Activated T-helper 2 cell treated with anti-CD3 and anti-CD28 coated beads, Interferon-gamma antibody, Interleukin-2, Interleukin-4, amounts not matched to agents 10 μg/mL and 5 μg/mL and 100 μg/mL, durations not matched to agents 14 hours and 24 hours and 36 hours (primary cell): ENCODE data around the gene SLC22A5. TPM values are rescaled to one million over a fixed set of nuclear protein-coding genes. Genes with fewer than 3 reads are reported as not detected.
"Not testable (repeated sequence)": the region's sequence is repeated elsewhere in the genome, so short reads cannot be mapped to it uniquely, and the experiment has no call there.

ENCODE experiments used
- DNase-seq: peaks from one replicate; pipeline ENCODE4 v3.0.0; 2021; ENCODE audit warnings: low spot score
- H3K27ac Mint-ChIP-seq: one replicate; pipeline ENCODE4 v1.8.0; 2021; ENCODE audit warnings: mixed read lengths
- H3K27me3 Mint-ChIP-seq: one replicate; pipeline ENCODE4 v1.8.0; 2021; ENCODE audit warnings: low read depth, mixed read lengths
- H3K36me3 Mint-ChIP-seq: one replicate; pipeline ENCODE4 v1.8.0; 2021; ENCODE audit warnings: low read depth, mixed read lengths
- H3K4me1 Mint-ChIP-seq: one replicate; pipeline ENCODE4 v1.8.0; 2021; ENCODE audit warnings: low read depth, mixed read lengths
- H3K4me3 Mint-ChIP-seq: one replicate; pipeline ENCODE4 v1.8.0; 2021; ENCODE audit warnings: low read depth, mild to moderate bottlenecking, moderate library complexity, mixed read lengths
- H3K9me3 Mint-ChIP-seq: one replicate; pipeline ENCODE4 v1.8.0; 2021; ENCODE audit warnings: mixed read lengths
- intact Hi-C: fragments of 100-400 bp; cut with micrococcal nuclease; formaldehyde crosslinking; loops from one replicate; pipeline ENCODE4 v1.15.1; 2023
- total RNA-seq: library from RNA; stranded (reverse); gene quantifications from 2 replicates; pipeline ENCODE4 v1.2.3, GENCODE V29; 2022

The SLC22A5 gene
- total RNA-seq, 1 donor from 2014 or later: 4.8 TPM

DNA sequence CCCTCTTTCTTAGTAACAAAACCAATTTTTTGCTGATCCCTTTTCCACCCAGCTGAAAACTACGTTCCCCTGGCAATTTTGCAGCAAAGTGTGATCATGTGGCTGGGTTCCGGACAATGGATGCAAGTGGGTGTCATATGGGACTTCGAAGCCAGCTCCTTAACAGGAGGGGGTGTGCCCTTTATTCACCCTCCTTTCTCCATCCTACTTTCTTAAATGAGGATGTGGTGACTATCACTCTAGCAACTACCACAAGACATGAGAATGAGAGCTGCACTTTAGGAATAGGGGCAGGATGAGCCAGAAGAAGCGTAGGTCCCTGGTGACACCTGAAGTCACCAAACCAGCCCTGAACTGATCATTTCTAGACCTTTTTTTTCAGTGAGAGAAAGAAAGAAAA, 62.1 kb downstream of the SLC22A5 start:
- intact Hi-C loops: no loop called here
- H3K4me1 Mint-ChIP-seq: peaks cover 84% of the 10 kb centered on the region
- no peaks in the 10 kb centered on the region for H3K9me3 Mint-ChIP-seq
- peaks cover 63% of the 10 kb centered on the region for H3K36me3 Mint-ChIP-seq
- no peak for DNase-seq
- H3K4me3 Mint-ChIP-seq: no peak overlapping the region
- H3K27ac Mint-ChIP-seq: peak overlapping the region; percentile 36
- H3K27me3 Mint-ChIP-seq: no peaks in the 10 kb centered on the region

DNA sequence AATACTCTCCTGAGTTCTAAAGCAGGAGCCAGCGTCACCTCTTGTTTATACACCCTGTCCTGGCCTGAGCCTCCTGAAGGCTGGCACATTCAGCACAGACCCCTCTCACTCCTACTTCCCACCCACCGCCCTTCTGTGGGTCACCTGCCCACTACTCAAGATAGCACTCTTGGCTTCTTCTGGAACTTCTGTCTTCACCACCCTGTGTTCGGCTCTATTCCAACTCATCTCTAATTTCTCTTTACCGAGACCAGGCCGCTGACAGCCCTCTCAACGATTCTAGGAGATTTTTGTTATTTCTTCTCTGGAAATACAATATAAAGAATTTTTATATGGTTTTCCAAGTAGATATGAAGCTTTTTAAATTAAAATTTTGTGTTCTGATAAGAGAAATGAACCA, 63.6 kb downstream of the SLC22A5 start:
- Mint-ChIP-seq H3K4me1 (peaks cover 84% of the 10 kb centered on the region), H3K27ac (peak overlapping the region; percentile 43), H3K36me3 (peaks cover 63% of the 10 kb centered on the region), H3K9me3 (no peaks in the 10 kb centered on the region), H3K4me3 (no peak overlapping the region), H3K27me3 (no peaks in the 10 kb centered on the region)
- no peak for DNase-seq
- intact Hi-C loops: no loop called here

DNA sequence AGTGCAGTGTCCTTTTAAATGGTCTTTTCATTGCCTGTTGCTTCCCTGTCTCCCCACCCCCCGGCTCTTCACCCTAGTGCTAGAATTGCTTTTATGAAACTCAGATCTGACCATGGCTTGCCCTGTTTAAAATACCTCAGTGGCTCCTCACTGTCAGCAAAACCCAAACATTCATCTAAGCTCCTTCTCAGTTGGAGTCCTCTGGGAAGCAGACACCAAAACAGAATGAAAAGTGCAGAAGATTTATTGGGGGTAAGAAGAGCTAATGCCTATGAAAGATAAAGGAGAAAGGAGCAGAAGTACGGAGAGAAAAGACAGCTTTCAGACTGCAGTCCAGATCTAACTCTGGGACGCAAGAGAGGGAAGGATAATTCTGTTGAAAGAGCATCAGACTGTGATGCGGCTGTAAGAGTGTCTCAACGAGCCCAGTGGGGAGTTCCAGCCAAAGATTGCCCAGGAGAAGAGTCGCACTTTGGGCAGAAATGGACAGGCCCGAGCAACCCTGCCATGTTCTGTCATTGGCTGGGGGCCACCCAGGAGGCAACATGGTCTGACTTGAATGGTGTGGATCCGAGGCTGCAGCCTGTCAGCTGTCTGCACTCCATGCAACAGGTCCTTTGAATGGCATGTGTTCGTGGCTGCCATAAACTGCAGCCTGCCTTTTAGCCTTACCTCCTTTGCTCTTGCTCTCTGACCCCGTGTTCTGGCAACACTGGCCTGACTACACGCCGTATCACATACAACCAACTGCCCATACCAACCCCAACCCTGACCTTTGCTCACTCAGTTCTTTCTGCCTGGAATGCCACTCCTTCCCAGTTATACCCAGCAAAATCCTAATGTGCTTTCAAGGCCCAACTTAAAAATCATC, 65.1 kb downstream of the SLC22A5 start:
- H3K4me3 Mint-ChIP-seq: no peak overlapping the region
- no peak for DNase-seq
- H3K27ac Mint-ChIP-seq: peak overlapping the region; percentile 1
- H3K36me3 Mint-ChIP-seq: peaks cover 61% of the 10 kb centered on the region
- H3K9me3 Mint-ChIP-seq: no peaks in the 10 kb centered on the region
- peaks cover 79% of the 10 kb centered on the region for H3K4me1 Mint-ChIP-seq
- H3K27me3 Mint-ChIP-seq: no peaks in the 10 kb centered on the region
- intact Hi-C loops: no loop called here

DNA sequence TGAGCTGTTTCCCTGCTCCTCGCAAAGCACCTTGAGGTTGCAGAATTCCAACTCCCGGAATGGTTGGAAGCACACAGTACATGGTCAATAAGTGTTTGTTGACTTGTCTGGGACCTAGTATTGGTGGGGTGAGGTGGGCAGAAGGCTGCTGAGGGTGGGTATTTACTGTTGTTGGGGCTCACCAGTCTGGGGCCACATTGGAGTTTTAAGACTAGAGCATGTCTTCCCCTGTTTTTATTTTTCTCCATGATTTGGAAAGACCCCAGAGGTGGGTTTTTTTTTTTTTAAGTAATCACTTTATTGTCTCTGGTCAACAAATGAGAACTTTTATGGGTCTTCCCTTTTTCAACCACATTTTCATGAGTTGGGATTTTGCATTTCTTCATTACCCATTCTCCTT, 65.9 kb downstream of the SLC22A5 start:
- no peak overlapping the region for H3K27ac Mint-ChIP-seq
- no peak for DNase-seq
- peaks cover 77% of the 10 kb centered on the region for H3K4me1 Mint-ChIP-seq
- peaks cover 61% of the 10 kb centered on the region for H3K36me3 Mint-ChIP-seq
- H3K9me3 Mint-ChIP-seq: no peaks in the 10 kb centered on the region
- no peak overlapping the region for H3K4me3 Mint-ChIP-seq
- no peaks in the 10 kb centered on the region for H3K27me3 Mint-ChIP-seq
- intact Hi-C loops: no loop called here

DNA sequence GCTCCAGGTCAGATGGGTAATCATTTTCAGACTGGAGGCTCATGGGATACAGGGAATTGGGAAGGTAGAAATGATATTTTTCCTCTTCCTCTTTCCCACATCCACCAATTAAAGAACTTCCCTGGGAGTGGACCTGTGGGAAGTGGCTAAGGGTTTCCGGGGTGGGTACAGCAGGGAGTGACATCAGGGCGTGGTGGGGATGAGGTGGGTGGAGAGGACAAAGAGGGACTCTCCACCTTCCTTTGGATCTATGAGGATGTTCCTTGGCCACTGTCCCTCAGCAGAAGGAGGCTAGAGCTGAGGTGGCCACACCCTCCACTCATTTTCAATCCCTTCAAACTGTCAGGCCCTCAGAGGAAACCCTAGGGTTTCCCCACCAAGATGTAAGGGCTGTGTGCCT, 66.4 kb downstream of the SLC22A5 start:
- no peak for DNase-seq
- Mint-ChIP-seq H3K36me3 (peaks cover 58% of the 10 kb centered on the region), H3K9me3 (no peaks in the 10 kb centered on the region), H3K4me1 (peaks cover 78% of the 10 kb centered on the region), H3K27me3 (no peaks in the 10 kb centered on the region), H3K27ac (peak overlapping the region; percentile 53), H3K4me3 (no peak overlapping the region)
- intact Hi-C loops: no loop called here

DNA sequence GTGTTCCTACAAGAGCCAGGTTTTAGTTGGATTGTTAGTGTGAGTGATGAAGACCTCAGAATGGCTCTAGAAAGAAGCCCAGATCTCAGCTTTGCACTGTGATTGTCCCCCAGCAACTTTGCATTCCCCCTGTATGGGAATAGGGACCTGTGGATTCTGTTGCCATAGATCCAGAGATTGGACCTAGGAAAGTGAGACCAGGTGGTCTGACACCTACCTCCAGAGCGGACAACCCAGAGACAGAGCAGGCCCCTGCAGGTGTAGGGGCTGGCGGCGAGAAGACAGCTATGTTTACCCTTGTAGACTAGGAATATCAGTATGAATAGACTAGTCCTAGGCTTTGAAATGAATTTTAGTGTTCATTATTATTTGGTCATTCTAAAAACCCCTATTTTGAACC, 67.4 kb downstream of the SLC22A5 start:
- no peak overlapping the region for H3K4me3 Mint-ChIP-seq
- intact Hi-C loops: loop anchor here (1.0 kb wide), 2 partner anchors 12 to 19 kb away; no protein-coding TSS in a partner anchor
- no peaks in the 10 kb centered on the region for H3K9me3 Mint-ChIP-seq
- peaks cover 75% of the 10 kb centered on the region for H3K4me1 Mint-ChIP-seq
- H3K27ac Mint-ChIP-seq: peak overlapping the region; percentile 78
- peaks cover 49% of the 10 kb centered on the region for H3K36me3 Mint-ChIP-seq
- DNase-seq: no peak
- H3K27me3 Mint-ChIP-seq: no peaks in the 10 kb centered on the region

DNA sequence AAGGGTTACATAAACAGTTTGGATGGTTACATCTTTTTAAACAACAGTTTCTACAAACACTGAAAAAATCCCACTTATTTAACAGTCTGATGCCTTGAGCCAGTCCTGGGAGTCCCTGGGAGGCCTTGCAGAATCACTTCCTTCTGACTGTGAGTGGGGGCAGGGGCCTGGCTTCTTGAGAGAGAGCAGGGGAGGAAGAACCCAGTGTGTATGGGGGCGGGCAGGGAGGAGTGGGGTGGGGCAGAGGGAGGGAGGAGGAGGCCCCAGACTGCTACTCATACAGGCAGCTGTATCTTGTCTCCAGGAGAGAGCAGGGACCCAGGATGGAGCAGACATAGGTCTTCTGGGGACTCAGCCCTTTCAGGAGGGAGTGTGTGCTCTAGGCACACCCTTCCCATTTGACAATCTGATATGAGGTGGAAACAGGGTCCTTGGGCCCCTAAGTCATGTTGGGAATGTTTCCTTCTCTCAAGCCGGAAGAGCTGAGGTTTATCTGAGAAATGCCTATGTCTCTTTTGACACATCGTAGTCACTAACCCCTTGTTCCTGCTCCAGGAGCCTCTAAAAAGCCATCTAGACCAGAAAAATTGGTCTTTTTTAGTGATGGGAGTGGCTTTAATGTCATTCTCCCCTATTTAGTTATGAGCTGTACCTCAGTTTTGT, 68.2 kb downstream of the SLC22A5 start:
- H3K36me3 Mint-ChIP-seq: peaks cover 49% of the 10 kb centered on the region
- H3K9me3 Mint-ChIP-seq: no peaks in the 10 kb centered on the region
- H3K4me3 Mint-ChIP-seq: peak overlapping the region; percentile 17
- H3K27ac Mint-ChIP-seq: peak overlapping the region; percentile 78
- H3K4me1 Mint-ChIP-seq: peaks cover 74% of the 10 kb centered on the region
- H3K27me3 Mint-ChIP-seq: no peaks in the 10 kb centered on the region
- DNase-seq: no peak
- intact Hi-C loops: loop anchor here (1.0 kb wide), 2 partner anchors 12 to 19 kb away; no protein-coding TSS in a partner anchor

GRCh38 chr5:132438267-132438645, 68.7 kb downstream of the SLC22A5 start:
- H3K27me3 Mint-ChIP-seq, H3K9me3 Mint-ChIP-seq, DNase-seq, intact Hi-C loops: not testable (repeated sequence)
- H3K36me3 Mint-ChIP-seq: peaks cover 49% of the 10 kb centered on the region
- peaks cover 73% of the 10 kb centered on the region for H3K4me1 Mint-ChIP-seq
- peak overlapping the region; percentile 78 for H3K27ac Mint-ChIP-seq
- peak overlapping the region; percentile 17 for H3K4me3 Mint-ChIP-seq

- no peak overlapping the region for H3K27ac Mint-ChIP-seq
- H3K4me3 Mint-ChIP-seq: no peak overlapping the region
- intact Hi-C loops: no loop called here
- no peak for DNase-seq
- H3K9me3 Mint-ChIP-seq: no peaks in the 10 kb centered on the region
- peaks cover 74% of the 10 kb centered on the region for H3K4me1 Mint-ChIP-seq
- no peaks in the 10 kb centered on the region for H3K27me3 Mint-ChIP-seq
- H3K36me3 Mint-ChIP-seq: peaks cover 50% of the 10 kb centered on the region
Observed at GRCh38 chr5:132438917-132439316, 69.4 kb downstream of the SLC22A5 start.

GRCh38 chr5:132439521-132440089, 70.1 kb downstream of the SLC22A5 start:
- intact Hi-C loops: no loop called here
- Mint-ChIP-seq H3K9me3 (no peaks in the 10 kb centered on the region), H3K4me3 (no peak overlapping the region), H3K4me1 (peaks cover 71% of the 10 kb centered on the region), H3K27me3 (no peaks in the 10 kb centered on the region), H3K36me3 (peaks cover 46% of the 10 kb centered on the region), H3K27ac (no peak overlapping the region)
- no peak for DNase-seq

- no peaks in the 10 kb centered on the region for H3K27me3 Mint-ChIP-seq
- intact Hi-C loops: no loop called here
- peaks cover 61% of the 10 kb centered on the region for H3K36me3 Mint-ChIP-seq
- no peak overlapping the region for H3K27ac Mint-ChIP-seq
- H3K9me3 Mint-ChIP-seq: no peaks in the 10 kb centered on the region
- H3K4me3 Mint-ChIP-seq: no peak overlapping the region
- peaks cover 60% of the 10 kb centered on the region for H3K4me1 Mint-ChIP-seq
- no peak for DNase-seq
Observed at GRCh38 chr5:132444061-132444460, 74.6 kb downstream of the SLC22A5 start.
